ENCODE results near the gene EDA2R. TPM values are rescaled to one million over a fixed set of nuclear protein-coding genes. Genes with fewer than 3 reads are reported as not detected.

EDA2R gene
- total RNA-seq, 1 experiment from 2014 or later = 11.9 TPM

- TF ChIP-seq ARID4B (CRISPR knock-in tag; IDR thresholded peaks at IDR 0.05; ENCODE audit: borderline replicate concordance) = no peak
- no peak for TF ChIP-seq OVOL2 (CRISPR knock-in tag; IDR thresholded peaks at IDR 0.05; ENCODE audit: borderline replicate concordance)
These were observed 5.3 kb downstream of the EDA2R start (continued) for GRCh38 chrX:66633541-66633940.

- Mint-ChIP-seq H3K4me1 (peaks cover 39% of the 10 kb centered on the region), H3K9me3 (no peaks in the 10 kb centered on the region), H3K4me3 (no peak overlapping the region), H3K27ac (no peak overlapping the region), H3K36me3 (no peaks in the 10 kb centered on the region; the same call in 1 of the 2 replicates), H3K27me3 (ENCODE audit: low read depth) (no peaks in the 10 kb centered on the region)
- ChIA-PET CTCF (no interaction called here), POLR2A (no interaction called here)
- DNase-seq (ENCODE audit: low spot score) (no peak), ATAC-seq (no peak)
- no peak for TF ChIP-seq ZNF263 (CRISPR knock-in tag; IDR thresholded peaks at IDR 0.05; ENCODE audit: low read depth)
- no peak for TF ChIP-seq ATF2 (CRISPR knock-in tag; IDR thresholded peaks at IDR 0.05; ENCODE audit: borderline replicate concordance, low read depth)
- TF ChIP-seq CREM (CRISPR knock-in tag; IDR thresholded peaks at IDR 0.05) = no peak
- no peak for TF ChIP-seq AFF4 (CRISPR knock-in tag; IDR thresholded peaks at IDR 0.05; ENCODE audit: borderline replicate concordance)
These were observed 5.9 kb downstream of the EDA2R start for GRCh38 chrX:66632981-66633380.

- ATAC-seq = no peak
- TF ChIP-seq NFE2L1 (CRISPR knock-in tag; IDR thresholded peaks at IDR 0.05) = no peak
- no peak for TF ChIP-seq NR2C2 (CRISPR knock-in tag; IDR thresholded peaks at IDR 0.05)
- TF ChIP-seq E2F1 (CRISPR knock-in tag; IDR thresholded peaks at IDR 0.05) = no peak
- no peak for TF ChIP-seq MYBL2 (CRISPR knock-in tag; IDR thresholded peaks at IDR 0.05)
- no peak for TF ChIP-seq AFF4 (CRISPR knock-in tag; IDR thresholded peaks at IDR 0.05; ENCODE audit: borderline replicate concordance)
- TF ChIP-seq CREM (CRISPR knock-in tag; IDR thresholded peaks at IDR 0.05) = no peak
- no peak for TF ChIP-seq ATF2 (CRISPR knock-in tag; IDR thresholded peaks at IDR 0.05; ENCODE audit: borderline replicate concordance, low read depth)
- no peak for TF ChIP-seq TCF7 (CRISPR knock-in tag; IDR thresholded peaks at IDR 0.05; ENCODE audit: low read depth)
- no peak for TF ChIP-seq ZNF671 (CRISPR knock-in tag; IDR thresholded peaks at IDR 0.05)
- TF ChIP-seq NFATC4 (CRISPR knock-in tag; IDR thresholded peaks at IDR 0.05) = no peak
- no peak for TF ChIP-seq E2F4 (CRISPR knock-in tag; IDR thresholded peaks at IDR 0.05; ENCODE audit: borderline replicate concordance, low read depth)
These were observed 6.4 kb downstream of the EDA2R start for GRCh38 chrX:66632473-66632872.

More at GRCh38 chrX:66632473-66632872, 6.4 kb downstream of the EDA2R start:
- Mint-ChIP-seq H3K4me3 (no peak overlapping the region), H3K27ac (no peak overlapping the region), H3K27me3 (ENCODE audit: low read depth) (no peaks in the 10 kb centered on the region), H3K4me1 (peaks cover 41% of the 10 kb centered on the region), H3K9me3 (no peaks in the 10 kb centered on the region), H3K36me3 (no peaks in the 10 kb centered on the region; the same call in 1 of the 2 replicates)
- DNase-seq (ENCODE audit: low spot score) = no peak
- POLR2A ChIA-PET = no interaction called here
- CTCF ChIA-PET = no interaction called here
